ENCODE data around the gene DOCK7.
"Not testable (repeated sequence)": the region's sequence is repeated elsewhere in the genome, so short reads cannot be mapped to it uniquely, and the experiment has no call there.

Gene DOCK7

GRCh38 chr1:62613890-62614289 is 74.3 kb downstream of the DOCK7 start:
- in situ Hi-C loops (cut with HindIII; ENCODE audit: low sequenced_read_pairs), result no loop called here
- TF ChIP-seq CTCF (IDR thresholded peaks at IDR 0.05; ENCODE audit: low read depth, low read length, missing control alignments), result no peak
- no peak for DNase-seq (ENCODE audit: low read depth)
- no peak overlapping the region for H3K4me3 ChIP-seq (ENCODE audit: low read depth, low read length)

GRCh38 chr1:62613325-62613727 is 74.9 kb downstream of the DOCK7 start:
- H3K4me3 ChIP-seq (ENCODE audit: low read depth, low read length), result no peak overlapping the region
- DNase-seq (ENCODE audit: low read depth), result no peak
- TF ChIP-seq CTCF (IDR thresholded peaks at IDR 0.05; ENCODE audit: low read depth, low read length, missing control alignments), result no peak
- in situ Hi-C loops (cut with HindIII; ENCODE audit: low sequenced_read_pairs), result no loop called here

GRCh38 chr1:62612770-62613169 is 75.4 kb downstream of the DOCK7 start:
- DNase-seq (ENCODE audit: low read depth), result no peak
- no peak for TF ChIP-seq CTCF (IDR thresholded peaks at IDR 0.05; ENCODE audit: low read depth, low read length, missing control alignments)
- no peak overlapping the region for H3K4me3 ChIP-seq (ENCODE audit: low read depth, low read length)
- in situ Hi-C loops (cut with HindIII; ENCODE audit: low sequenced_read_pairs), result no loop called here

GRCh38 chr1:62610588-62610987 is 77.6 kb downstream of the DOCK7 start:
- in situ Hi-C loops (cut with HindIII; ENCODE audit: low sequenced_read_pairs); DNase-seq (ENCODE audit: low read depth); H3K4me3 ChIP-seq (ENCODE audit: low read depth, low read length): not testable (repeated sequence)

GRCh38 chr1:62608905-62609304 is 79.3 kb downstream of the DOCK7 start:
- no peak overlapping the region for H3K4me3 ChIP-seq (ENCODE audit: low read depth, low read length)
- no peak for TF ChIP-seq CTCF (IDR thresholded peaks at IDR 0.05; ENCODE audit: low read depth, low read length, missing control alignments)
- in situ Hi-C loops (cut with HindIII; ENCODE audit: low sequenced_read_pairs), result no loop called here
- no peak for DNase-seq (ENCODE audit: low read depth)

- DNase-seq (ENCODE audit: low read depth), result no peak
- TF ChIP-seq CTCF (IDR thresholded peaks at IDR 0.05; ENCODE audit: low read depth, low read length, missing control alignments), result no peak
- in situ Hi-C loops (cut with HindIII; ENCODE audit: low sequenced_read_pairs), result no loop called here
- H3K4me3 ChIP-seq (ENCODE audit: low read depth, low read length), result no peak overlapping the region
Measured at GRCh38 chr1:62601457-62601856, 86.7 kb downstream of the DOCK7 start.

GRCh38 chr1:62599044-62599443 is 89.1 kb downstream of the DOCK7 start:
- in situ Hi-C loops (cut with HindIII; ENCODE audit: low sequenced_read_pairs), result no loop called here
- H3K4me3 ChIP-seq (ENCODE audit: low read depth, low read length), result no peak overlapping the region
- DNase-seq (ENCODE audit: low read depth), result no peak
- no peak for TF ChIP-seq CTCF (IDR thresholded peaks at IDR 0.05; ENCODE audit: low read depth, low read length, missing control alignments)
